H9 (cell line): ENCODE measurements around the gene ALDH1L1. TPM values are rescaled to one million over a fixed set of nuclear protein-coding genes. Genes with fewer than 3 reads are reported as not detected.
"Not testable (repeated sequence)": the region's sequence is repeated elsewhere in the genome, so short reads cannot be mapped to it uniquely, and the experiment has no call there.

Experiments used
- DNase-seq: peaks from one replicate; pipeline ENCODE4 v3.0.0-alpha.2; 2017
- H2AFZ ChIP-seq: one replicate; pipeline ENCODE4 v1.6.1; 2013; ENCODE audit warnings: mild to moderate bottlenecking, low read length, control low read depth, moderate library complexity
- H2AK5ac ChIP-seq: 2 replicates; pipeline ENCODE4 v1.6.1; 2013; ENCODE audit warnings: low read length, control low read depth, mixed read lengths; ENCODE audit not compliant: insufficient read length
- H2BK120ac ChIP-seq: one replicate; pipeline ENCODE4 v1.6.1; 2013; ENCODE audit warnings: low read depth, mild to moderate bottlenecking, low read length, control low read depth, inconsistent platforms; ENCODE audit not compliant: poor library complexity, severe bottlenecking
- H2BK12ac ChIP-seq: 2 replicates; pipeline ENCODE4 v1.6.1; 2013; ENCODE audit warnings: low read length, control low read depth, mixed read lengths, low read depth; ENCODE audit not compliant: insufficient read length
- H2BK15ac ChIP-seq: 2 replicates; pipeline ENCODE4 v1.6.1; 2013; ENCODE audit warnings: low read depth, low read length, control low read depth
- H2BK20ac ChIP-seq: one replicate; pipeline ENCODE4 v1.6.1; 2013; ENCODE audit warnings: low read depth, mild to moderate bottlenecking, low read length, control low read depth, inconsistent platforms; ENCODE audit not compliant: poor library complexity, severe bottlenecking
- H2BK5ac ChIP-seq: 2 replicates; pipeline ENCODE4 v1.6.1; 2013; ENCODE audit warnings: low read length, control low read depth, mixed read lengths; ENCODE audit not compliant: insufficient read length
- H3K14ac ChIP-seq: 2 replicates; pipeline ENCODE4 v1.6.1; 2013; ENCODE audit warnings: low read length, control low read depth; ENCODE audit not compliant: insufficient read depth
- H3K18ac ChIP-seq: 2 replicates; pipeline ENCODE4 v1.6.1; 2013; ENCODE audit warnings: low read depth, mild to moderate bottlenecking, mixed read lengths, low read length, control low read depth; ENCODE audit not compliant: insufficient read length
- H3K23ac ChIP-seq: 2 replicates; pipeline ENCODE4 v1.6.1; 2013; ENCODE audit warnings: low read length, control low read depth, mixed read lengths, low read depth; ENCODE audit not compliant: insufficient read length
- H3K23me2 ChIP-seq: 2 replicates; pipeline ENCODE4 v1.6.1; 2013; ENCODE audit warnings: low read depth, mild to moderate bottlenecking, mixed read lengths, low read length, control low read depth; ENCODE audit not compliant: insufficient read length, poor library complexity, severe bottlenecking
- H3K27ac ChIP-seq: 2 replicates; pipeline ENCODE4 v1.5.1; 2013; ENCODE audit warnings: low read length, control low read depth, mixed read lengths, low read depth; ENCODE audit not compliant: insufficient read length
- H3K27me3 ChIP-seq: 2 replicates; pipeline ENCODE4 v1.6.1; 2013; ENCODE audit warnings: low read length, control low read depth, inconsistent platforms; ENCODE audit not compliant: insufficient read depth
- H3K4ac ChIP-seq: 2 replicates; pipeline ENCODE4 v1.6.1; 2013; ENCODE audit warnings: low read depth, mild to moderate bottlenecking, control low read depth, inconsistent platforms, low read length, moderate library complexity
- H3K4me1 ChIP-seq: 2 replicates; pipeline ENCODE4 v1.6.1; 2013; ENCODE audit warnings: low read length, control low read depth, inconsistent platforms; ENCODE audit not compliant: insufficient read depth
- H3K4me2 ChIP-seq: 2 replicates; pipeline ENCODE4 v1.6.1; 2013; ENCODE audit warnings: low read length, control low read depth, mixed read lengths; ENCODE audit not compliant: insufficient read length, insufficient read depth
- H3K56ac ChIP-seq: 2 replicates; pipeline ENCODE4 v1.6.1; 2013; ENCODE audit warnings: low read depth, mild to moderate bottlenecking, mixed read lengths, low read length, control low read depth; ENCODE audit not compliant: insufficient read length
- H3K79me1 ChIP-seq: 2 replicates; pipeline ENCODE4 v1.6.1; 2013; ENCODE audit warnings: low read depth, mild to moderate bottlenecking, moderate library complexity, low read length, control low read depth, inconsistent platforms; ENCODE audit not compliant: insufficient read depth, poor library complexity, severe bottlenecking
- H3K79me2 ChIP-seq: 2 replicates; pipeline ENCODE4 v1.6.1; 2013; ENCODE audit warnings: low read length, control low read depth, inconsistent platforms; ENCODE audit not compliant: insufficient read depth
- H3K9ac ChIP-seq: 2 replicates; pipeline ENCODE4 v1.6.1; 2013; ENCODE audit warnings: low read length, control low read depth, mixed read lengths; ENCODE audit not compliant: insufficient read length; ENCODE audit errors: extremely low read depth
- H3K9me3 ChIP-seq: one replicate; pipeline ENCODE4 v1.6.1; 2013; ENCODE audit warnings: low read depth, low read length, inconsistent platforms; ENCODE audit not compliant: control insufficient read depth
- H3T11ph ChIP-seq: one replicate; pipeline ENCODE4 v1.6.1; 2013; ENCODE audit warnings: mild to moderate bottlenecking, low read length, control low read depth, inconsistent platforms
- H4K20me1 ChIP-seq: one replicate; pipeline ENCODE4 v1.6.1; 2013; ENCODE audit not compliant: control insufficient read depth, insufficient read length, insufficient read depth
- H4K5ac ChIP-seq: 2 replicates; pipeline ENCODE4 v1.6.1; 2013; ENCODE audit warnings: low read depth, mild to moderate bottlenecking, mixed read lengths, low read length, control low read depth; ENCODE audit not compliant: insufficient read length
- H4K8ac ChIP-seq: replicated peaks from 2 replicates; pipeline ENCODE4 v1.6.1; 2013; ENCODE audit warnings: low read length, control low read depth, mixed read lengths, low read depth; ENCODE audit not compliant: insufficient read length
- H4K91ac ChIP-seq: 2 replicates; pipeline ENCODE4 v1.6.1; 2013; ENCODE audit warnings: low read depth, mild to moderate bottlenecking, moderate library complexity, mixed read lengths, low read length, control low read depth; ENCODE audit not compliant: insufficient read length
- H3K27ac Mint-ChIP-seq, 3 experiments: 2 replicates in 2 of 3; 3 replicates in 1 of 3; pipeline ENCODE4 v1.8.0; 2020 to 2021; ENCODE audit warnings: mixed read lengths in 3 of 3, mild to moderate bottlenecking in 1 of 3, moderate library complexity in 1 of 3
- H3K27me3 Mint-ChIP-seq: 2 replicates; pipeline ENCODE4 v1.8.0; 2021; ENCODE audit warnings: low read depth, mild to moderate bottlenecking, moderate library complexity, mixed read lengths
- H3K36me3 Mint-ChIP-seq, 3 experiments: 2 replicates in 2 of 3; 3 replicates in 1 of 3; pipeline ENCODE4 v1.8.0; 2020 to 2021; ENCODE audit warnings: low read depth in 3 of 3, mixed read lengths in 3 of 3; ENCODE audit not compliant: insufficient read depth in 1 of 3
- H3K4me1 Mint-ChIP-seq, 2 experiments: 2 replicates each; pipeline ENCODE4 v1.8.0; 2020; ENCODE audit warnings: mixed read lengths in 2 of 2
- H3K4me3 Mint-ChIP-seq, 2 experiments: 2 replicates in 1 of 2; 3 replicates in 1 of 2; pipeline ENCODE4 v1.8.0; 2020 to 2021; ENCODE audit warnings: mild to moderate bottlenecking in 2 of 2, mixed read lengths in 2 of 2, moderate library complexity in 1 of 2
- H3K9me3 Mint-ChIP-seq, 2 experiments: 2 replicates in 1 of 2; 3 replicates in 1 of 2; pipeline ENCODE4 v1.8.0; 2020; ENCODE audit warnings: mild to moderate bottlenecking in 2 of 2, mixed read lengths in 2 of 2, moderate library complexity in 1 of 2
- CTCF ChIP-seq: fragments of 200-600 bp; sonication (generic); conservative IDR thresholded peaks from 3 replicates; pipeline ENCODE4 v1.8.0; 2021; ENCODE audit warnings: antibody characterized with exemption, mild to moderate bottlenecking
- WGBS: extraction: QIAGEN DNeasy Blood & Tissue Kit; methylation state at CpG from one replicate; pipeline ENCODE4 v1.1.7; 2013; ENCODE audit warnings: missing lambda C conversion rate, low lambda C conversion rate, mixed read lengths; ENCODE audit not compliant: insufficient read length; ENCODE audit errors: extremely low coverage; 5-methylcytosine and 5-hydroxymethylcytosine counted together
- total RNA-seq: library from RNA; stranded (reverse); gene quantifications from 2 replicates; pipeline ENCODE4 v1.2.1, GENCODE V29; 2021

The ALDH1L1 gene
- total RNA-seq, 1 experiment from 2014 or later: 0.90 TPM

- Histone ChIP-seq H2BK5ac (no peak overlapping the region), H3K4me1 (no peaks in the 10 kb centered on the region), H3K79me2 (no peaks in the 10 kb centered on the region), H3K23me2 (no peaks in the 10 kb centered on the region), H3K4me2 (no peak overlapping the region), H3K9me3 (no peaks in the 10 kb centered on the region), H4K8ac (no peak overlapping the region), H2AFZ (no peak overlapping the region), H2BK120ac (no peak overlapping the region), H2BK20ac (no peak overlapping the region), H3K27me3 (no peaks in the 10 kb centered on the region; the same call in 1 of the 2 replicates), H4K5ac (no peak overlapping the region), H3K79me1 (no peaks in the 10 kb centered on the region), H3K4ac (no peak overlapping the region), H3K18ac (no peak overlapping the region), H3K23ac (no peak overlapping the region), H2AK5ac (no peak overlapping the region), H3K14ac (no peak overlapping the region), H2BK15ac (no peak overlapping the region), H3K27ac (no peak overlapping the region), H4K91ac (no peak overlapping the region), H3T11ph (no peak overlapping the region), H2BK12ac (no peak overlapping the region), H3K9ac (no peak overlapping the region), H3K56ac (no peak overlapping the region), H4K20me1 (no peaks in the 10 kb centered on the region)
- DNase-seq: no peak
- Mint-ChIP-seq H3K27me3 (no peaks in the 10 kb centered on the region), H3K27ac (no peak overlapping the region), H3K4me1 (peaks cover 0 to 19% of the 10 kb centered on the region in 2 experiments; a peak in 3 of 4 replicates), H3K4me3 (no peak overlapping the region), H3K36me3 (peaks cover 3 to 10% (median 8%) of the 10 kb centered on the region in 3 experiments), H3K9me3 (no peaks in the 10 kb centered on the region)
- WGBS: no CpG with 5 or more reads among the region's 8 CpGs
- no peak for TF ChIP-seq CTCF
These were observed 112.4 kb downstream of the ALDH1L1 start for GRCh38 chr3:126067959-126068358.

DNA sequence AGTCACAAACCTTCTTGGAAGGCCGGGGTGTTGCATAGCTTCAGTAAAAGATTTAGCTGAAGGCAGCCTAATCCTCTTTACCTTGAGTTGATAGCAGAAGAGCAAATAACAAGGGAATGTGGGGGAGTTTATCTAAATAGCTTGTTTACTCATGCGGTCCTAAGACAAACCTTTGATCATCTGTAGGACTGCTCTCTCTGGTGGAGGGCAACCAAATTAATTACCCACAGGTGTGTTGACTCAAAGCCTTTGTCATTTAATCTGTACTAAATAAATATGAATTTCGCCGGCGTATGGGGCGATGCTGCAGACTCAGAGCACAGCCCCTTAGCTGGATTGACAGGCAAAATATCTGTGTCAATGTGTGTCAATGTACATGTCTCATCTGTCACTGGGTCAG, 113.7 kb downstream of the ALDH1L1 start:
- H4K5ac ChIP-seq, H3K4me1 ChIP-seq, DNase-seq, H2AFZ ChIP-seq, H2BK12ac ChIP-seq, H3K56ac ChIP-seq, H3K9me3 Mint-ChIP-seq, H2AK5ac ChIP-seq, H4K91ac ChIP-seq, H3K9me3 ChIP-seq, H4K8ac ChIP-seq, H2BK5ac ChIP-seq, H3K4me2 ChIP-seq, H3T11ph ChIP-seq, H3K9ac ChIP-seq, H3K4ac ChIP-seq, H4K20me1 ChIP-seq, H3K27me3 Mint-ChIP-seq, H2BK20ac ChIP-seq, H2BK15ac ChIP-seq, H3K79me2 ChIP-seq, H3K36me3 Mint-ChIP-seq, H3K27ac Mint-ChIP-seq, H3K23ac ChIP-seq, H3K18ac ChIP-seq, H3K79me1 ChIP-seq, H3K27ac ChIP-seq, H3K4me3 Mint-ChIP-seq, H3K14ac ChIP-seq, H3K23me2 ChIP-seq, H2BK120ac ChIP-seq, H3K27me3 ChIP-seq: not testable (repeated sequence)
- no CpG with 5 or more reads among the region's 6 CpGs for WGBS
- peaks cover 0 to 19% of the 10 kb centered on the region in 2 experiments; a peak in 3 of 4 replicates for H3K4me1 Mint-ChIP-seq
